Measurements from ENCODE around the gene MAB21L4.

The MAB21L4 gene

DNA sequence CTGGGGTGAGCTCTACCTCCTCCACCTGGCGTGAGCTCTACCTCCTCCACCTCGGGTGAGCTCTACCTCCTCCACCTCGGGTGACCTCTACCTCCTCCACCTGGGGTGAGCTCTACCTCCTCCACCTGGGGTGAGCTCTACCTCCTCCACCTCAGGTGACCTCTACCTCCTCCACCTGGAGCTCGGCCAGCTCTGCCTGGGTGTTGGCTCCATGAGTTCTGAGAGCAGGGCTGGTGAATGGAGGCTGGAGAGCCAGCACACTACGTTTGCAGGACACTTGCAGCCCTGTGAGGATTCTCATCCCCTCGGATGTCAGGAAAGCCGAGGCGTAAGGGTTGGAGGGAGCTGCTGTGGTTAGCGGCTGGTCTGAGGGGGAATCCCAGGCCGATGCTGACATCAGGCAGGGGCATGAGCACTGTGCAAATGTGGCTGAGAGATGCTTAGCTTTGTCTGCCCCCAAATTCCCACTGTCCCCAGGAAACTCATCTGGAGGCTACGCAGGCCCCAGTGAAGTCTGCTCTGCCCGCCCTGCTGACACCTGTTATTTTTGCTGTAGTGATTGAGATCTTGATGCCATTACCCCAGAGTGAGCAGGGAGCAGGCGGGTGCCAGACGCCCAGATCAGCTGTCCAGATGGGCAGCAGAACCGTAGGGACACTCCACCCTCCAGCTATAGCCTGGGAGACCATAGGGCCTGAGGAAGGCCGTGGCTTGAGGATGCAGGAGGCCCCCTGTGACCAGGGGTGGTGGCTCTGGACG lies 13.4 kb upstream of the MAB21L4 start:
- no peak for DNase-seq

DNA sequence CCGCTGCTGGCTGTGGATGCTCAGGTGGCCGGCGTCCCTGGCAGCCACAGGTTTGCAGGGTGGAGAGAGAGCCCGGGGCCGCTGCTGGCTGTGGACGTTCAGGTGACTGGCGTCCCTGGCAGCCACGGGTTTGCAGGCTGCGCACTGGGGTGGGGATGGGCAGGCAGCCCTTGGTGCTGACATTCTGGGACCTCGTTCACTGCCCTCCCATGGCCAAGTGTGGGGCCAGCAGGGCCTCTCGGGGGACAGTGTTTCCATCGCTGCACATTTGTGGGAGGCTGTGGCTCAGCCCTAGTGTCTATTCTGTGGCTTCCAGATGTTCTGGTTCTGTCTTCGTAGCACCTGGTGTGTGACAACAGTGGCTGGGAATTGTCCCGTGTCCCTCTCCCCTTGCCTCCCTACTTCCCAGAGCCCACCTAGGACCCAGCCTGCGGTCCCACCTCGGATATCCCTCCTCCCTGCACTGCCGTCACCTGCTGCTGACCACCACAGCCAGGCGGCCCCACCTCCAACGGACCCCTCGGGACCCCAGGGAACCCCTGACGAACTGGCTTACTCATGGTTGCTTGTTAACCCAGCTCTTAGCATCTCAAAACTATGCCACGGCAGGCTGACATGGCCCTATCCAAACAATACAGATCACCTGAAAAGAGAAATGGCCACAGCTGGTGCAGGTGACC lies 11.1 kb upstream of the MAB21L4 start:
- no peak for DNase-seq

DNA sequence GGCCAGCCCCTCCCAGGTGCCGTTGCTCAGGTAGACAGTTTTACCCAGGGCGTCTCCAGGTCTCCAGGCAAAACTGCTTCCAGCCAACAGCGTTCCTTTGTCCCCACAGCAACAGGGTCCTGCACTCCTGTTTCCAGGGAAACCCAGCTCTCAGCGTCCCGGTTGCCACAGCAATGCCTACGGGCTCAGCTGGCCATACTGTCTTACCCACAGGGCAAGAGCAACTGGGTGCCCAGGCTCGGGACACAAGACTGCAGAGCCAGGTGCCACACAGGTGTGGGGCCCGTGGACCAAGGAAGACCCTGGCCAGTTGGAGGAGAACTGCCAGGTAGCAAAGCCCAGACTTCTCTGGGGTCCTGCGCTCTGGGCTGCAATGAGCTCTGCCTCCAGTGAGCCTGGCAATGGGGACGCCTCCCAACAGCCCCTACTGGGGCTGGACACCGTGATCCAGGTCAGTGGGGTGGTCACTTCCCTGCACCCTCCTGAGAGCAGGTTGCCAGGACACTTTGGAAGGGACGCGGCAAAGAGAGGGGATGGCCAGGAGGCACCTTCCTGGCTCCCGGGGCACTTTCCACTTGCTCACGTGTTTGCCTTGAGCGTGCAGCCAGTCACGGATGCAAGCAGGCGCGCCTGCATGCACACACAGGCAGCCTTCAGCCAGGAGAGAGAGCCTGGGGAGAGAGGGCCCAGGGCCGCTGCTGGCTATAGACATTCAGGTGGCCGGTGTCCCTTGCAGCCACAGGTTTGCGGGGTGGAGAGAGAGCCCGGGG lies 10.4 kb upstream of the MAB21L4 start, which contains the start of gene CROCC2:
CROCC2 (plus strand) TSS at position 196 of the 770 bp plus-strand sequence; CDS start at position 374, 178 bp downstream.
- DNase-seq = peak; percentile 6

DNA sequence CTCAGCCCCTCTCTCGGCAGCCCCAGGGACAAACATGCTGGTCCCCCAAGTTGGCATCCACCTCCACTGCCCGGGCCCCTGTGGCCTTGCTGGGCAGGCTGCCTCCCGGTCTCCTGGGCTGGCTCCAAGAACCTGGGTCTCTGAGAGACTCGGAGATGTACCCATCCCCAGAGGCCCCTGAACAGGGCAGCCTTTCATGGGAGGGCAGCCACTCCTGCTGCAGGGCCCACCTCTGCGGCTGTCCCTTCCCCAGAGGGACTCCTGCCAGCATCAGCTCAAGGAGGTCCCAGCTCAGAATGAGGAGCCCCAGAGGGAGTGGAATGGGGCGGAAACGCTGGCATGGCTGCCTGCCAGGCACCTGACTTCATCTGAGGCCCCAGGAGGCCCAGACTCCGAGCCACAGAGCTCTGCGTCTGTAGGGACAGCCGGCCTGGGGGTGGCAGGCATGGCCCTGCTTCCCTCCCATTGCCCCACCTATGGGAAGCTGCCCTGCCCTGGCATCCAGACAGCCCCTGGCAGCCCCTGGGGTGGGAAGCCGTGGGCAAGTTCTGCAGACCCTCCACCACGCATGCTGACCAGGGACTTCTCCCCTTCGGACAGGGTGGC lies 9.3 kb upstream of the MAB21L4 start:
- no peak for DNase-seq

DNA sequence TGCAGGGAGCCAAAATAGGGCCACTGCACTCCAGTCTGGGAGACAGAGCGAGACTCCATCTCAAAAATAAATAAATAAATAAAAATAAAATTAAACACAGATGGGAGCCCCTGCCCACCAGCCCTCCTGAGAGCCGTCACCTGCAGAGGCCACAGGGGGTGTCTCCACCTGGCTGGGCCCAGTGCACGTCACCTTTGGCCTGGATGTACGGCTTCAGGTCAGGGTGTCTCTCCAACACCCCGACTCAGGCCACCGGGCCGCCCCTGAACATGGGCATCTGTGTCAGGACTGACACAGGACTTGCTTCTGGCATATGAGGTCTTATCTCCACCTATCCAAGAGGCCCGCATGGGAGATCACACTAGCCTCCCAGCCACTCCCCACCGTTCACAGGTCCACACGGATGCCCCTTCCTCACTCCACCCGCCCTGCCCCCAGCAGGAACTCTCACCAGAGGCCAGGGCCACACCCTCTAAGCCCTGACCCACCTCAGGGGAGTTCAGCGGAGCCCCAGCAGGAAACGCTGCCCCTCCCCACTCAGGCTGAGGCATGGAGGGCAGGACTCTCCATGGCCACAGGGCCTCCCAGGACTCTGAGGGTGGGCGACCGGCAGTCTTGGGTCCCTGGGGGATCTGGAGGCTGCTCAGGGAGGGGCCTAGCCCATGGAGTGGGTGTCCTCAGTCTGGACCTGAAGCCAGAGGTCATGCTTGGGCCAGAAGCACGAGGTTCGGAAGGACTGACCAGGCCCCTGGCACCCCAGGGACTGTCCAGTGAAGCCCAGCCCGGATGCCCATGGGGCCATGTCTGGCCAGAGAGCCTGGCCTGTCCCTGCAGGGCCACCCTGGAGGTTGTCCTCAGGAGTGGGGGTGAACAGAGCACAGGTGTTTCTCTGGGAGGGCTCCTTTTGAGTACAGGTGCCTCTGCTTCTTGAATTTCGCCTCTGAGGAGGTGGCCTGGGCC lies 8.5 kb upstream of the MAB21L4 start:
- DNase-seq = no peak

DNA sequence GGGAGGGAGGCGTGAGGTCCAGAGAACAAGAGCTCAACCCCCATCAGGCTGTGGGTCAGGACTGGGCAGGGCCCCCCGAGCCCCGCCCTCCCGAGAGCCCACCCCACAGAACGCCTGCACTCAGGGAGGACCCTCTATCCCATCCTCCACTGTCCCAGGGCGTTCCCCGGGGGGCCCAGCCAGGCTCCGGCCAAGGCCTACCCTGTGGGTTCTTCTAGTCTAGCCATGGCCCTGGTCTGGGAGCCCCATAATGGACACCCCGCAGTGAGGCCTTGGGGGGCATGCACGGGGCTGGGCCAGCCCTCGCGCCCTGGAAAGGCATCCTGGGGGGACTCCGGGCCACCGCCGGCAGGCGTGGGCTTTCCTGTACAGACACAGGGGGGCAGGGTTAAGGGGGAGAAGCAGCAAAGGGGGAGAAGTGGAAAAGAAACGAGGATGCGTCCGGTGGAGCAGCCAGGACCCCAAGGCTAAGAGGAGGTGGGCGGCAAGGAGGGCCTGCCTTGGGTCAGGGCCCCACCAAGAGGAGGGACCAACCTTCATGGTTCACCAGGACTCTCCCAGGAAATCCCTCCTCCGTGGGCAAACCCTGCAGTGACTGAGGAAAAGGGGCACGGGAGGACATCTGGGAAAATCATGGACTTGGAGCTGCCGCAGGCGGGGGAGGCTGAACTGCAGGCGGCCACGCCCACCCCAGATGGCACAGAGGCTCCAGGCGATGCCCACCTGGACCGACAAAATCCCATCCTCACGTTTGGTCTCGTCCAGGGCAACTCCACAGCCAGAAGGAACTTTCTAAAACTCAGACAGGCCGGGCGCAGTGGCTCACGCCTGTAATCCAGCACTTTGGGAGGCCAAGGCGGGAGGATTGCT lies 7.5 kb upstream of the MAB21L4 start:
- DNase-seq = no peak

DNA sequence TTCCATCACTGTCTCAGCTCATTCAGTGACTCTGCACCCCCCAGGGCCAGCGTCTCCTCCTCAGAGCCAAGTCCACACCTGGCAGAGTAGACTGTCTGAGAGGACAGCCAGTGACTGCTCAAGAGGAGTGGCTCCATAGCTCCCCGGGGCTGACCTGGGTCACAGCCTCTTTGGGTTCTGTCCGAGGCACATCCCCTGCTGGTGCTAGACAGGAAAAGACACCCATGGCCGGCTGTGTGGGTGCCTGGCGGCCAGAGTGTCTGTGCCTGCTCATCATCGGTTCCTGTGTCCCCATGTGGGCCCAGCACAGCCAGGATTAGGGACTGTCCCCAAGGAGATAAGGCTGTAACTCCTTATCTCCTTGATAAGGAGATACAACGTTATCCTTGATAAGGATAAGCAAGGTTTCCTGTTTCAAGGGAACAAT lies 6.7 kb upstream of the MAB21L4 start:
- DNase-seq = no peak

DNA sequence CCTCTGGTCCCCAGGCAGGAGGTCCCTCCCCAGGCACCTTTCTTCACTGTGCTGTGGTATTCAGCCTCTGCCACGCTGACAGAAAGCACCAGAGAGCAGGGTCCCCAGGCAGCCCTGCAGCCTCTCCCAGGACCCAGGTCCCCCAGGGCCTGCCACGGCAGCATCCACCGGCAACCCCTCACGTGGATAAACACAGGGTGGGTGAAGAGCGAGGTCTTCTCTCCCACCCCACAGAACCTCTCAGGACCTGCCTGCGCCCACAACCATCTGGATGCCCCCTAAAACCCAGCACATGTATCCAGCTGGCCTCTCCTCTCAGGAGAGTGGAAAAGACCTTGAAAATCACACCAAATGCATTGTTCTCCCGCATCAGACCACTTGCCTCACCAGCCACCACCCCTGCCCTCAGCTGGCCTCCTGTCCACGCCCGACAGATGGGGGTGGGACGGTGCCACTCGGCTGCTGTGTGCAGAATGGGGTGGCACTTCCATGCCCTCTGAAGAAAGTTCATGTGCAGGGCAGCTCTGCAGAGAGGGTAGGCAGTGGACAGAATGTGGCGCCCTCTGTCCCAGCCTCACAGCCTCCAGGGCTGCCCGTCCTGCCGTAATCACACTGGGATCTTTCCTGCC lies 6.1 kb upstream of the MAB21L4 start:
- no peak for DNase-seq

DNA sequence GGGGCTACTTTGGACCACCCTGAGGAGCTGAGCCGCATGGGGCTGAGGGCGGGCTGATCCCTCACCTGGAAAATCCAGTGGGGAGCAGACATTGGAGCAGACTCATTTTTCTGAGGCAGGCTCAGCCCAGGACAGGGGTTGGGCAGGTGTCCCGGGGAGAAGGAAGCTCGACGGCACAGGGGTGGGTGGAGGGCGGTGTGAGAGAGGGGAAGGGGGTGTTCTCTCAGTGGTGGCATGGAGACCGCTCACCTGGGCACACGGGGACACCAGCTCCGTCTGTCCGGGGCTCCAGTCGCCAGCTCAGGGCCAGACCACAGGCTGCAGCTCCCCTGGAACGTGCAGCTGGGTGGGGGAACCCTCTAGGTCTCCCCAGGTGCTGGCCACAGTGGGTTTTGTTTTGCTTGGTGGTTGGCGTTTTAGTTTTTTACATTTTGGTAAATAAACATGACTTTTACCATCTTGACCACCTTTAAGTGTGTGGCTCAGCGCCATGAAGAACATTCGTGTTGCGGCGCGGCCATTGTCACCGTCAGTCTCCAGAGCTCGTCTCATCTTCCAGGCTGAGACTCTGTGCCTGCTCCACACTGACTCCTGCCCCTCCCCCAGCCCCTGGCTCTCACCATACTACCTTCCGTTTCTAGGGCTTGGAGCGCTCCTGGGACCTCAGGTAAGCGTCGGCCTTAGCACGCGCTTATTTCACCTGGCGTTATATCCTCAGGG lies 4.3 kb upstream of the MAB21L4 start:
- no peak for DNase-seq

DNA sequence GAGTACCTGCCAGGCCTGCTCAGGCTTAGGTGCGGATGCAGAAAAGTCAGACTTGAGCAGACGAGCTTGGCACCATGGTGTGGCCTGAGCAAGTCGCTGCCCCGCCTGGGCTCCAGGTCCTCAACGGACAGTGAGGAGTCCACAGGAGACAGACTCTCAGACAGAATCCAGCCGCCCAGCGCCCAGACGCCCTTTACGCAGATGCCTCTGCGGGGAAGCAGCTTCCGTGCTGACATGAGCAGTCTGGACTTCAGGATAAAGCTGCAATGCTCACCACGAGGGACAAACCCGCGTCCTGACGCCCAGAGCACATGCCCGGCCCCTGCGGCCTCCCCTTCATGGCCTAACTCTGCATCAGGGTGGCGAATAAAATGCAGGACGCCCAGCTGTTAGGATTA lies 3.5 kb upstream of the MAB21L4 start:
- DNase-seq = no peak

DNA sequence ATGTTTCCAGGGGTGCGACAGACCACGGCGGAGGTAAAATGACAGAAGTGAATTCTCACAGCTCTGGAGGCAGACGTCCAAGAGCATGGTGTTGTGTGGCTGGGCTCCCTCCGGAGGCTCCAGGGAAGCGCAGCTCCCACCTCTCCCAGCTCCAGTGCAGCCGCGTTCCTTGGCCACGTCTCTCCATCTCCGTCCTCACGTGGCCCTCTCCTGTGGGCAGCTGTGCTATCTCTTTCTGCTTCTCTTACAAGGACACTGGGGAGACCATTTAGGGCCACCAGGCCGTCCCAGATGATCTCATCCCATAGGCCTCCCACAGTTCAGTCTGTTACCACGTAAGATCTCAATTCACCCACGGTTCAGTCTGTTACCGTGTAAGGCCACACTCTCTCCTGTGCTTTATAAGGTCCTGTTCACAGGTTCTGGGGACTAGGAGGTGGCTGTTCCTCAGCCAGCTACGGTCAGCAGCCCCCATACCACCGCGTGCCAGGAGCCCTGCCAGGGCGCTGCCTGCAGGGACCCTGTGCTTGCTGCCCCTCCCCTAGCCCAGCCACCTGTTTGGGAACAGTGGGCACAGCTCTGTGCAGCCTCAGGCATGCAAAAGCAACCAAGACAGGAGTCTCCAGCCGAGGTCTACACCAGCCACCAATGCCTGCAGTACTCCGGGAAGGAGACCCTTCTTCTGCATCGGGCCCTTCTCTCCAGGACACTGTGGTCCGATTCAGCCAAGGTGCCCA lies 2.9 kb upstream of the MAB21L4 start:
- no peak for DNase-seq

DNA sequence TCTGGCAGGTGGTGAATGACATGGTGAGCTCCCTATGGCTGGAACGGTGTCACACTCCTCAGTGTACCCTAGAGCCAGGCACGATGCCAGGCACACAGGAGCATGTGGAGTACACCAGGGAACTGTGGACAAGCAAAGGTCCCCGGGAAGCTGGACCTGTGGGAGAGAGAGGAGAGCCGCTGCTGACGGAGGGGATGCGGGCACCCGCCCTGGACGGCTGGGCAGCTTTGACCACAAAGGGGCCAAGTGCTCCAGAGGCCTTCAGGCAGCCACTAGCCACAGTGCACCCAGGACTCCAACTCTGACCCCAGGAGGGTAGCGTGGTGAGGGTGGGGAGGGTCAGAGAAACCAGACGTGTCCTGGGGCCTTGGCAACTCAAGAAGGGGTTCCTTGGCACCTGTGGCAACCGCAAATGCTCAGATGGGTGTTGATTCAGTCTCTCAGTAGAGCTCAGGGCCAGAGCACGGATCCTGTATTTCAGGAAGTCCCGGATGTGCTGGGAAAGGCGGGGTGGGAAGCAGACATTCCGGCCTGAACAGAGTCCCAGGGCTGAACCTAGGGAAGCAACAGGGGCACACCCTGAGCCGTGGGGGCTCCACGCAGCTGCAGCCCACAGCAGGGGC lies 2.3 kb upstream of the MAB21L4 start:
- DNase-seq = no peak

DNA sequence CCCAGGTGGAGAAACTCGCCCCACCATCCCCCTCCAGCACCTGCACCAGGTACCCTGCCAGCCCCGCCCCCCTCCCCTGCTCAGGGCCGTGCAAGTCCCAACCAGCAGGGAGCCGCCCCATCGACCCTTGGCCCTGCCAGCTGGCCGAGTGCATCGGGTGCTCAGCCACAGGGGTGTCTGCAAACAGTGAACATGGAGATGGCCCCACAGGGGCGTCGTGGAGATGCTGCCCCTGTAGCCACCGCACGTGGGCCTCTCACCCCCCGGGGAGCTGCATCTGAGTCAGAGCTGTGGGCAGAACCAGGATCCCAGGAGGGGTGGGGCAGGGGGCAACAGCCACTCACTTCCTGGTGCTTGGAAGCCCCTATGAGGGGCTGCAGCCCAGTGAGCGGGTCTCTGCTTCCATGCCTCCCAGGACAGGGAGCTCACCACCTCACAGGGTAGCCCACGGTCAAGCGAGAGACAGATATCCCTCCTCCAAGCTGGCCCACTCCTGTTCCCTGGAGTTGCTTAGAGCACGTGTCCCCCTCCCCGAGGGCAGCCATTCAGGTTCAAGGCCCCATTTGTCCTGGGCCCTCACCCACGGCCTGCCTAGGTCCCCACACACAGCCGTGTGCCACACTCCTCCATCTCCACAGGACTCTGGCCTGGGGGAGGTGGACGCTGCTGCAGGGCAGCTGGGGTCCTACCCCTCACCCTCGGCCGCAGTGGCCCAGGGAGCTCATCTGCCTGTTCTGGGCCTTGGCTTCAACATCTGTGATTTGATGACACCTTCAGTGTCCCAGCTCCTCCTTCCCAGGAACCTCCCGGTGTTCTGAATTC lies 1.1 kb upstream of the MAB21L4 start:
- no peak for DNase-seq

DNA sequence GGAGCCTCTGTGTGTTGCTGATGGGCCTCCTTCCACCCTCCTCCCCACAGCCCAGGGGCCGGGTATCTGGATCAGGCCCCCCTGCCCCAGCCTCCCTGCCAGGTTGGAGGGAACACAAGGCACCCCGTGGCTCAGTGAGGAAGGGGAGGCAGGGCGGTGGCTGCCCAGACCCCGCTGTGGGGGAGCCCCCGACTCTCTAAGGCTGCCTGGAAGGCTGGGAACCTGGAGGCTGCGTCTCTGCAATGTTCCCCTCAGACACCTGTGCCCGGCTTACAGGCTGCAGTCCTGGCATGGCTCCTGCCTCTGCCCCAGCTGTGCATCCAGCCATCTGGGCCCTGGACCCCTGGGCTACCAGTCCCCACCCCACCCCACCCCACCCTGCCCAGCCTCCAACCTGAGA lies 438 bp upstream of the MAB21L4 start:
- no peak for DNase-seq

DNA sequence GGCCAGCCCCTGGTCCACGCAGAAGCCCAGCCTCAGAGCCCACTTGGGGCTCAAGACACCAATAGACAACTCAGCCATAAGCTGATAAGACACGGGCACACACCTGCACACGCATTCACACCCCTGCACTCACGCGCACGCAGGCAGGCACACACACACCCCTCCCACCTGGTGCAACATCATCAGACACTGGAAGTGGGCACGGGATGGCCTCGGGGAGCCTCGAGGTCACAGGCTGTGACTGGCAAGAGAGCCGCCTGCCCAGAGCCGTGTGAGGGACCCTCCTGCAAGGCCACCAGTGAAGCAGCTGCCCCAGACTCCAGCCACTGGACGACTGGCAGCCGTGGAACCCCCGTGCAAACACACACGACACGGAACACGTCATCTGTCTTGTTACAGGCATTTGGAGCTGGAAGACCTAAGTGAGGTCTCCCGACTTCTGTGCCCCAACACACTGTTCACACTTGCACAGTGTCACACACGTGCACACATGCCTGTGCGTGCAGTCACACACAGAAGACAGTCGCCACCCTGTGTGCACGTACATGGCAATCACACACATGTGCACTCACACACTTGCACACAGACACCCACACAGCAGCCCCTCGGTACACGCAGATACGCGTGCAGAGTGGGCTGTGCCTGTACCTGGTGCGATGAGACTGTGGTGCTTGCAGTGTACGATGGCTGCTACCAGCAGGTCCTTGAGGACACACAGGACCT lies 959 bp downstream of the MAB21L4 start:
- DNase-seq = no peak

DNA sequence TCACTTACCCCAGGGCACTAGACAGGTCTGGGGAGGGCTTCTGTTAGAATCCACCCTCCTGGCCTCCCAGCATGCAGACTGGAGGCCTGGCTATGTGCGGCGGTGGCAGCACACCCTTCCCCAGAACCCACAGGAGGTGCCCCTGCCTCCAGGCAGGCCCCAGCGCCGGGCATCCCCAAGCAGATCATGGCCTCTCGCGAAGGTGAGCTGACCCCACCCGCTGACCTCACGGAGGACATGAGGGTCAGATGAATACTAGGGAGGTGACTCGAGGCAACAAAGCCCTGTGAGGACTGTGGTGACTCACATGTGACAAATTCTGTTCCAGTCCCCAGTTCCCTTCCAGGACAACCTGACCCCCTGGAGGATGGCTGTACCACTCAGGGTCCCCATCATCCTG lies 1.9 kb downstream of the MAB21L4 start:
- DNase-seq = no peak

DNA sequence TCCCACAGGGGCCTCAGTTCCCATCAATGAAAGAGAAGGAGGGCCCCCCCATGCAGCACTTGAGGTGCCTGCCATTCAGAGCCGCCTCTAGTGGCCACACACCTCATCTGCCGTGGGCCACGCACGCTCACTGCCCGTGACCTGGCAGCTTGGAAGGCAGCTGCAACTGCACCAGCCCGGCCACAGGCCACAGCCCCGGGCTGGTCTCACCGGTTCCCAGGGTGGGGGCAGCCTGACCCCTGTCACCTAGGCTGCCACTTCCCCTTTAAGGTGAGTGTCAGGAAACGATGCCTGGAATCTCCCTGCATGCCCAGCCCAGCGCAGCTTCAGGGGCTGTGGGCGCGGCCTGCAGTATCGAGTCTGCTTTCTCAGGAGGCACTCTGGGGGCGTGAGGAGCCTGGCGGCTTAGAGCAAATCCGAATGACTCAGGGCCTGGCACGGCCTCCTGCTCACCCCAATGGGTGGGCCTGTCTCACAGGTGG lies 2.6 kb downstream of the MAB21L4 start:
- DNase-seq = no peak

All from NCI-H1092 (cell line).